GM10248 (cell line): ENCODE data around the gene ALAS1.

Experiments used
- CTCF ChIA-PET: fragments of 300-600 bp; sonication (Branson Sonifier 250); formaldehyde crosslinking; extraction: SDS; loops from one replicate; lab custom pipeline; 2021; ENCODE audit warnings: antibody characterized with exemption; lab: Yijun Ruan, JAX
- POLR2A ChIA-PET: fragments of 350-650 bp; sonication (Branson Sonifier 250); formaldehyde crosslinking; extraction: SDS; loops from one replicate; lab custom pipeline; 2020; ENCODE audit warnings: antibody characterized with exemption; lab: Yijun Ruan, JAX
- DNase-seq: peaks from one replicate; pipeline ENCODE4 v3.0.0; 2012; ENCODE audit errors: extremely low spot score
- TF ChIP-seq, protein P1 (sequence below): IDR thresholded peaks from 2 replicates; pipeline ENCODE4 v1.5.1; 2012; ENCODE audit warnings: mild to moderate bottlenecking, low read depth; ENCODE audit errors: extremely low read depth, missing control alignments, control extremely low read depth

ALAS1 gene

DNA sequence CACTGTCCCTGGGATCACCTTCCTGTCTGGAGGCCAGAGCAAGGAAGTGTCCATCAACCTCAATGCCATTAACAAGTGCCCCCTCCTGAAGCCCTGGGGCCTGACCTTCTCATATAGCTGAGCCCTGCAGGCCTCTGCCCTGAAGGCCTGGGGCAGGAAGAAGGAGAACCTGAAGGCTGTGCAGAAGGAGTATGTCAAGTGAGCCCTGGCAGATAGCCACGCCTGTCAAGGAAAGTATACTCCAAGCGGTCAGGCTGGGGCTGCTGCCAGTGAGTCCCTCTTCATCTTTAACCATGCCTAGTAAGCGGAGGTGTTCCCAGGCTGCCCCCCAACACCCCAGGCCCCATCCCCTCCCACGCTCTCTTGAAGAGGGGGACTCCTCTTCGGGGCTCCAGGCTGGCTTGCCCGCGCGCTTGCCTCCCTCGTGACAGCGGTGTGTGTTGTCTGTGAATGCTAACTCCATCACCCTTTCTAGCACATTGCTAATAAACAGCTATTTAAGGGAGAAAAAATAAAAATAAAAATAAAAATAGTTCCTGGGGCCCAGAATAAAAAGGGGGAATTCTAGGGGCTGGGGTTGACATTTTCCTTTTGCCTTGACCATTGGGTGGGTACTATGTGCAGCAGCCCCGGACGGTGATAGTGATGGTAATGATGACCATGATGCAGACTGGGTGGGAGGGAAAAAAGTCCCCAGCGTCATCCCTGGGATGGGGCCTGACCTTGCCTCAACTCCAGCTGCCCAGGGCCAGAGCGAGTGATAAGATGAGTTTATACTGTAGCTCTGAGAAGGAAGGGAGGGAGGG, 3.3 kb upstream of the ALAS1 start:
- POLR2A ChIA-PET: no interaction called here
- DNase-seq: no peak
- CTCF ChIA-PET: interaction anchor here (0.9 to 1.7 kb wide), 5 partner anchors 8 to 144 kb away, joined by 3 to 5 read pairs (median 4); no protein-coding TSS in a partner anchor
- TF ChIP-seq, protein P1, sequence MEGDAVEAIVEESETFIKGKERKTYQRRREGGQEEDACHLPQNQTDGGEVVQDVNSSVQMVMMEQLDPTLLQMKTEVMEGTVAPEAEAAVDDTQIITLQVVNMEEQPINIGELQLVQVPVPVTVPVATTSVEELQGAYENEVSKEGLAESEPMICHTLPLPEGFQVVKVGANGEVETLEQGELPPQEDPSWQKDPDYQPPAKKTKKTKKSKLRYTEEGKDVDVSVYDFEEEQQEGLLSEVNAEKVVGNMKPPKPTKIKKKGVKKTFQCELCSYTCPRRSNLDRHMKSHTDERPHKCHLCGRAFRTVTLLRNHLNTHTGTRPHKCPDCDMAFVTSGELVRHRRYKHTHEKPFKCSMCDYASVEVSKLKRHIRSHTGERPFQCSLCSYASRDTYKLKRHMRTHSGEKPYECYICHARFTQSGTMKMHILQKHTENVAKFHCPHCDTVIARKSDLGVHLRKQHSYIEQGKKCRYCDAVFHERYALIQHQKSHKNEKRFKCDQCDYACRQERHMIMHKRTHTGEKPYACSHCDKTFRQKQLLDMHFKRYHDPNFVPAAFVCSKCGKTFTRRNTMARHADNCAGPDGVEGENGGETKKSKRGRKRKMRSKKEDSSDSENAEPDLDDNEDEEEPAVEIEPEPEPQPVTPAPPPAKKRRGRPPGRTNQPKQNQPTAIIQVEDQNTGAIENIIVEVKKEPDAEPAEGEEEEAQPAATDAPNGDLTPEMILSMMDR: no peak

DNA sequence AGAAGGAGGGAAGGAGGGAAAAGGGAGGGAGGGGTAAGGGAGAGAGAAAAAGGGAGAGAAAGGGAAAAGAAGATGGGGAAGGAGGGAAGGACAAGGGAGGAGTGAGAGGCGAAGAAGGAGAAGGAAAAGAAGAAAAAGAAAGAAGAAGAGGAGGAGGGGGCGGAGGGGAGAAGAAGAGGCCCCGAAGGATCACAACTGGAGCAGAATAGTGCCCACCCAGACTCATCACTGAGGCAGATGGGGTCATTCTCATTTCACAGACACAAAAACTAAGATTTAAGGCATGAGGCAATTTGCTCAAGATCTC, 2.7 kb upstream of the ALAS1 start:
- POLR2A ChIA-PET: no interaction called here
- TF ChIP-seq, protein P1: no peak
- no peak for DNase-seq
- CTCF ChIA-PET: interaction anchor here (0.9 to 1.7 kb wide), 5 partner anchors 8 to 144 kb away, joined by 3 to 5 read pairs (median 4); no protein-coding TSS in a partner anchor

DNA sequence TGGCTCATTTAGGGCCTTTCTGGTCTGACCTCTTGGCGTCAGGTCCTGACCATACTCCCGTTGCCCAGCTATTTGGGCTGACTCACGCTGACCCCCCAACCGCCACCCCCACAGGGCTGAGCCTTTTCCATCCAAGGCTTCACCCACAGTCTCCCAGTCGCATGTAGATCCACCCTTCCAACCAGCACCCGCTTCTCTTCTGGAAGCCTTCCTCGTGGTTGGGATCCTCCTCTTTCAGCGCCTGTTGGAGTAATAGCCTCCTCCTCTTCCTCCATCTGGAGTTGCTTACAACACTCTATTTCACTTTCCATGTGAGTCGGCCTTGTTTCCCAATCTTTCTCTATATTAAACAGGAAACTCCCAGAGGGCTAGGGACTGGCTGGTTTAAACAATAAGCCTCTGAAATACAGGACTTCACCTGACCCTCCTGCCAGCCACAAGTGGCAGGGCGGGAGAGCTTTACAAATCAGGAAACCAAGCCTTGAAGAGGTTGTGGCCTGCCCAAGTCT, 2.1 kb upstream of the ALAS1 start:
- ChIA-PET POLR2A (no interaction called here), CTCF (interaction anchor here (0.9 to 1.8 kb wide), 6 partner anchors 9 to 143 kb away, joined by 3 to 7 read pairs (median 4); no protein-coding TSS in a partner anchor)
- TF ChIP-seq, protein P1: no peak
- no peak for DNase-seq

DNA sequence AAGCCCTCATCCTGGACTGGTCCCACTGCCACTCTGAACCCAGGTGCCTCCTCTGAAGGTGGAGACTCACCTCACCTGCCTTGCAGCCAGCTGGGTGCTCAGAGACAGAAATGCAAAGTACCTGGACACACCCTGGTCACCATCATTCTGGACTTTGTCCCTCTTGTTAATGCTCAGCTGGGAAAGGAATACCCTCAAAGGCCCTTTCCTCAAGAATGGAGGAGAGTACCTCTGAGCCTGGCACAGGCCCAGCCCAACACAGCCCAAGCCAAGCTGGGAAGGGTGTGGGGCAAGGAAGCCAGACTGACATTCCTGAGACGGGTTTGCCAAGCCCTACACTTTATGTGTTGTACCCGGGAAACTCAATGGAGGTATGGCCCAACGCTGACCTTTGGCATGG, 983 bp upstream of the ALAS1 start:
- no peak for DNase-seq
- TF ChIP-seq, protein P1: no peak
- POLR2A ChIA-PET: no interaction called here
- CTCF ChIA-PET: interaction anchor here (1.2 to 1.8 kb wide), 5 partner anchors 13 to 57 kb away, joined by 4 to 7 read pairs (median 4); no protein-coding TSS in a partner anchor

DNA sequence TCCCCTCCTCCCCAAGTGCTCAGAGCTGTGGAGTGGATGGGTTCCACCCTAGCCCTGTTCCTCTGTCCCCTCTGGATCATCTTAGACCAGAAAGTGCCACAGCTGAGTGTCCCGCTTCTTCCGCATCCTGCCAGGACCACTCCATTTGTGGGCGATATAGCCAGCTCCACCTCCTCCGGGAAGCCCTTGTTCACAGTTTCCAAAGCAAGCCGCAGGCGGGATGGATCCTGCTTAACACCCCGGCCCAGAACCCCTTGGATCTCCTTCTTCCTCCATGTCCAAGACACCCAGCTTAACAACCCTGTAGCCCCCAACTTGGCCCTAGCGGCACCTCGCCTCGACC, 490 bp upstream of the ALAS1 start:
- TF ChIP-seq, protein P1: no peak
- no peak for DNase-seq
- ChIA-PET CTCF (interaction anchor here (1.2 to 1.8 kb wide), 4 partner anchors 14 to 56 kb away, joined by 4 to 7 read pairs (median 4); no protein-coding TSS in a partner anchor), POLR2A (no interaction called here)

DNA sequence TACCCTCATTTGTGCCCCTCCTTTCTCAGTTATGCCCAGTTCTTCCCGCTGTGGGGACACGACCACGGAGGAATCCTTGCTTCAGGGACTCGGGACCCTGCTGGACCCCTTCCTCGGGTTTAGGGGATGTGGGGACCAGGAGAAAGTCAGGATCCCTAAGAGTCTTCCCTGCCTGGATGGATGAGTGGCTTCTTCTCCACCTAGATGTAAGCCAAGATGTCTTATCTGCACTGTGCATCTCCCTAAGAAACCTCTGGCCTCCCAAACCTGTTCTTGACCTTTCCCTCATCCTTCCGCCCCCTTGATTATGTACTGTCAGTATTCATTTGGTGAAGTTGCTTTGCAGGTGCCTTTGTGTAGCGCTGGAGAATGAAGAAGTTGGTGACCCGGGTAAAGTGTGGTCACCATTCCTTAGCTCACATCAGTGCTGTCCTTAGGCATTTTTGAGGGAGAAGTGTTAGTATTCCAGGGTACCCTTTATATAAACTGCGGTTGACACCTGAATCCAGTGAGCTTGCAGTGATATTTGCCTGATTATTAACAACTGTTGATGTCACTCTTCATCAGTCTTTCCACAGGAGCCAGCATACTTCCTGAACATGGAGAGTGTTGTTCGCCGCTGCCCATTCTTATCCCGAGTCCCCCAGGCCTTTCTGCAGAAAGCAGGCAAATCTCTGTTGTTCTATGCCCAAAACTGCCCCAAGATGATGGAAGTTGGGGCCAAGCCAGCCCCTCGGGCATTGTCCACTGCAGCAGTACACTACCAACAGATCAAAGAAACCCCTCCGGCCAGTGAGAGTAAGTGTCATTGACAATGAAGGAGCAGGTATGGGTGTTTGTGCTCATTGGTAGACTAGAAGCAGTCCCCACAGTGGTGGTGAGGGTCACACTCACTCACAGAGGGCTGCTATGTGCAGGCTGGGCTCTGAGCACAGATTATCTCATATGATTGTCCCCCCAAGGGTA, 966 bp downstream of the ALAS1 start:
- ChIA-PET CTCF (interaction anchor here (1.5 to 1.6 kb wide), 2 partner anchors 21 to 140 kb away, joined by 4 to 6 read pairs; no protein-coding TSS in a partner anchor), POLR2A (no interaction called here)
- TF ChIP-seq, protein P1: no peak
- no peak for DNase-seq
